ENCODE data around the gene RFFL. TPM values are rescaled to one million over a fixed set of nuclear protein-coding genes. Genes with fewer than 3 reads are reported as not detected.

RFFL gene
- total RNA-seq, 1 experiment from 2014 or later: 40.3 TPM

- CTCF ChIA-PET: no interaction called here
- no peak for TF ChIP-seq POLR2AphosphoS5 (IDR thresholded peaks at IDR 0.05; ENCODE audit: low read depth, low read length)
- no peak for TF ChIP-seq CBX3 (IDR thresholded peaks at IDR 0.05; ENCODE audit: low read depth)
- no peak for TF ChIP-seq MAX (IDR thresholded peaks at IDR 0.05)
- TF ChIP-seq, protein P1, sequence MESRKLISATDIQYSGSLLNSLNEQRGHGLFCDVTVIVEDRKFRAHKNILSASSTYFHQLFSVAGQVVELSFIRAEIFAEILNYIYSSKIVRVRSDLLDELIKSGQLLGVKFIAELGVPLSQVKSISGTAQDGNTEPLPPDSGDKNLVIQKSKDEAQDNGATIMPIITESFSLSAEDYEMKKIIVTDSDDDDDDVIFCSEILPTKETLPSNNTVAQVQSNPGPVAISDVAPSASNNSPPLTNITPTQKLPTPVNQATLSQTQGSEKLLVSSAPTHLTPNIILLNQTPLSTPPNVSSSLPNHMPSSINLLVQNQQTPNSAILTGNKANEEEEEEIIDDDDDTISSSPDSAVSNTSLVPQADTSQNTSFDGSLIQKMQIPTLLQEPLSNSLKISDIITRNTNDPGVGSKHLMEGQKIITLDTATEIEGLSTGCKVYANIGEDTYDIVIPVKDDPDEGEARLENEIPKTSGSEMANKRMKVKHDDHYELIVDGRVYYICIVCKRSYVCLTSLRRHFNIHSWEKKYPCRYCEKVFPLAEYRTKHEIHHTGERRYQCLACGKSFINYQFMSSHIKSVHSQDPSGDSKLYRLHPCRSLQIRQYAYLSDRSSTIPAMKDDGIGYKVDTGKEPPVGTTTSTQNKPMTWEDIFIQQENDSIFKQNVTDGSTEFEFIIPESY (IDR thresholded peaks at IDR 0.05; ENCODE audit: extremely low read depth, insufficient replicate concordance, low read length): no peak
- TF ChIP-seq ELF1 (IDR thresholded peaks at IDR 0.05; ENCODE audit: borderline replicate concordance, low read depth): no peak
- TF ChIP-seq REST (IDR thresholded peaks at IDR 0.05; ENCODE audit: low read depth): no peak
- no peak for TF ChIP-seq CEBPB (IDR thresholded peaks at IDR 0.05; ENCODE audit: low read depth)
- no peak for TF ChIP-seq RAD21 (IDR thresholded peaks at IDR 0.05; ENCODE audit: low read depth)
- no peak for TF ChIP-seq EZH2 (IDR thresholded peaks at IDR 0.05)
- no peak for TF ChIP-seq FOSL1 (IDR thresholded peaks at IDR 0.05; ENCODE audit: low read depth)
- TF ChIP-seq POLR2A (IDR thresholded peaks at IDR 0.05; ENCODE audit: borderline replicate concordance, extremely low read depth, insufficient read depth, insufficient read length): no peak
- TF ChIP-seq, protein P2, sequence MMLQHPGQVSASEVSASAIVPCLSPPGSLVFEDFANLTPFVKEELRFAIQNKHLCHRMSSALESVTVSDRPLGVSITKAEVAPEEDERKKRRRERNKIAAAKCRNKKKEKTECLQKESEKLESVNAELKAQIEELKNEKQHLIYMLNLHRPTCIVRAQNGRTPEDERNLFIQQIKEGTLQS (IDR thresholded peaks at IDR 0.05): no peak
- TF ChIP-seq TCF7L2 (IDR thresholded peaks at IDR 0.05; ENCODE audit: borderline replicate concordance, extremely low read depth, insufficient read depth, insufficient read length): no peak
- TF ChIP-seq YY1 (IDR thresholded peaks at IDR 0.05; ENCODE audit: extremely low read depth, insufficient replicate concordance, low read depth, low read length): no peak
- TF ChIP-seq EZH2phosphoT487 (IDR thresholded peaks at IDR 0.05; ENCODE audit: borderline replicate concordance): no peak
- TF ChIP-seq JUND (IDR thresholded peaks at IDR 0.05): no peak
- TF ChIP-seq, protein P3, sequence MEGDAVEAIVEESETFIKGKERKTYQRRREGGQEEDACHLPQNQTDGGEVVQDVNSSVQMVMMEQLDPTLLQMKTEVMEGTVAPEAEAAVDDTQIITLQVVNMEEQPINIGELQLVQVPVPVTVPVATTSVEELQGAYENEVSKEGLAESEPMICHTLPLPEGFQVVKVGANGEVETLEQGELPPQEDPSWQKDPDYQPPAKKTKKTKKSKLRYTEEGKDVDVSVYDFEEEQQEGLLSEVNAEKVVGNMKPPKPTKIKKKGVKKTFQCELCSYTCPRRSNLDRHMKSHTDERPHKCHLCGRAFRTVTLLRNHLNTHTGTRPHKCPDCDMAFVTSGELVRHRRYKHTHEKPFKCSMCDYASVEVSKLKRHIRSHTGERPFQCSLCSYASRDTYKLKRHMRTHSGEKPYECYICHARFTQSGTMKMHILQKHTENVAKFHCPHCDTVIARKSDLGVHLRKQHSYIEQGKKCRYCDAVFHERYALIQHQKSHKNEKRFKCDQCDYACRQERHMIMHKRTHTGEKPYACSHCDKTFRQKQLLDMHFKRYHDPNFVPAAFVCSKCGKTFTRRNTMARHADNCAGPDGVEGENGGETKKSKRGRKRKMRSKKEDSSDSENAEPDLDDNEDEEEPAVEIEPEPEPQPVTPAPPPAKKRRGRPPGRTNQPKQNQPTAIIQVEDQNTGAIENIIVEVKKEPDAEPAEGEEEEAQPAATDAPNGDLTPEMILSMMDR (IDR thresholded peaks at IDR 0.05 in 2 of 3, conservative IDR thresholded peaks at IDR 0.05 in 1 of 3; ENCODE audit: borderline replicate concordance in 1 of 3, insufficient read depth in 1 of 3, low read depth in 2 of 3, low read length in 2 of 3): no peak
- no peak for TF ChIP-seq EGR1 (IDR thresholded peaks at IDR 0.05; ENCODE audit: low read depth)
- TF ChIP-seq ZNF274 (IDR thresholded peaks at IDR 0.05; ENCODE audit: low read depth, low read length): no peak
- TF ChIP-seq SRF (IDR thresholded peaks at IDR 0.05; ENCODE audit: low read depth): no peak
Observed at GRCh38 chr17:34958438-34958837, 105.1 kb downstream of the RFFL start.

More at GRCh38 chr17:34958438-34958837, 105.1 kb downstream of the RFFL start:
- RAD21 ChIA-PET (ENCODE audit: low non-redundant PET in 1 of 2, low total read pairs in 2 of 2, uncharacterized antibody in 2 of 2, unreplicated experiment in 2 of 2): no interaction called here
- Histone ChIP-seq H3K4me2 (ENCODE audit: low read length) (no peak overlapping the region), H3K9ac (ENCODE audit: low read length) (no peak overlapping the region), H4K20me1 (ENCODE audit: insufficient read depth) (no peaks in the 10 kb centered on the region), H3K9me2 (ENCODE audit: insufficient read depth) (no peaks in the 10 kb centered on the region), H2AFZ (ENCODE audit: low read depth, low read length, poor library complexity, severe bottlenecking) (no peak overlapping the region), H3K27me3 (ENCODE audit: insufficient read depth, low read length) (no peaks in the 10 kb centered on the region), H3K79me2 (ENCODE audit: insufficient read depth, low read length) (peaks cover 21% of the 10 kb centered on the region), H3K9me3 (ENCODE audit: control insufficient read depth in 1 of 2, insufficient read depth in 1 of 2, low read depth in 1 of 2, low read length in 2 of 2) (no peaks in the 10 kb centered on the region), H3K4me3 (replicated peaks in 1 of 2; ENCODE audit: low read depth in 1 of 2, low read length in 2 of 2) (no peak overlapping the region), H3K27ac (ENCODE audit: low read depth, low read length) (no peak overlapping the region), H3K36me3 (ENCODE audit: control insufficient read depth in 1 of 2, insufficient read depth in 2 of 2, low read length in 2 of 2) (peaks cover 0 to 5% of the 10 kb centered on the region in 2 experiments; a peak in 1 of 4 replicates), H3K4me1 (ENCODE audit: control insufficient read depth in 1 of 2, insufficient read depth in 2 of 2, low read length in 2 of 2) (peaks cover 7 to 14% of the 10 kb centered on the region in 2 experiments; a peak in 3 of 4 replicates)
- DNase-seq (ENCODE audit: low read depth, low spot score) (no peak), ATAC-seq (no peak)
- intact Hi-C loops (cut with micrococcal nuclease): no loop called here
- BruUV-seq (replicated peaks): no TSS peak
- POLR2A ChIA-PET: no interaction called here

Measured in HCT116 (cell line).